Tibial nerve (tissue), 4 donors: ENCODE data around the gene ISM1.

ENCODE experiments used
- CTCF ChIP-seq, 5 experiments: fragments of 200-600 bp in 3 of 5; fragments of 450-650 bp in 2 of 5; sonication (generic) in 3 of 5; IDR thresholded peaks; one replicate each; pipeline ENCODE4 v1.5.1; 2016 to 2019; ENCODE audit warnings: antibody characterized with exemption in 5 of 5, mild to moderate bottlenecking in 3 of 5, moderate library complexity in 2 of 5
- EP300 ChIP-seq, 2 donors: sonication (generic); formaldehyde crosslinking; IDR thresholded peaks; one replicate each; pipeline ENCODE4 v1.6.1; 2017; ENCODE audit warnings: antibody characterized with exemption in 2 of 2, mild to moderate bottlenecking in 1 of 2
- POLR2A ChIP-seq, 2 donors: fragments of 450-650 bp; IDR thresholded peaks; one replicate each; pipeline ENCODE4 v1.6.1; 2017; ENCODE audit warnings: antibody characterized with exemption in 2 of 2, mild to moderate bottlenecking in 2 of 2, moderate library complexity in 2 of 2

GRCh38 chr20:13349235-13349604 is 128.1 kb downstream of the ISM1 start:
- TF ChIP-seq POLR2A (IDR thresholded peaks at IDR 0.05) (no peak), CTCF (IDR thresholded peaks at IDR 0.05) (no peak), EP300 (IDR thresholded peaks at IDR 0.05) (no peak)
